HG03378 (cell line): ENCODE measurements around the gene HMGXB3.
A peak's percentile ranks its signal among the peaks of the same experiment; 100 is the strongest.

Experiments
- ATAC-seq: cut with Tn5 transposase; IDR thresholded peaks from one replicate; pipeline ENCODE4 v1.9.1; 2021; ENCODE audit warnings: mild to moderate bottlenecking, moderate library complexity; ENCODE audit not compliant: unreplicated experiment

Gene HMGXB3, protein sequence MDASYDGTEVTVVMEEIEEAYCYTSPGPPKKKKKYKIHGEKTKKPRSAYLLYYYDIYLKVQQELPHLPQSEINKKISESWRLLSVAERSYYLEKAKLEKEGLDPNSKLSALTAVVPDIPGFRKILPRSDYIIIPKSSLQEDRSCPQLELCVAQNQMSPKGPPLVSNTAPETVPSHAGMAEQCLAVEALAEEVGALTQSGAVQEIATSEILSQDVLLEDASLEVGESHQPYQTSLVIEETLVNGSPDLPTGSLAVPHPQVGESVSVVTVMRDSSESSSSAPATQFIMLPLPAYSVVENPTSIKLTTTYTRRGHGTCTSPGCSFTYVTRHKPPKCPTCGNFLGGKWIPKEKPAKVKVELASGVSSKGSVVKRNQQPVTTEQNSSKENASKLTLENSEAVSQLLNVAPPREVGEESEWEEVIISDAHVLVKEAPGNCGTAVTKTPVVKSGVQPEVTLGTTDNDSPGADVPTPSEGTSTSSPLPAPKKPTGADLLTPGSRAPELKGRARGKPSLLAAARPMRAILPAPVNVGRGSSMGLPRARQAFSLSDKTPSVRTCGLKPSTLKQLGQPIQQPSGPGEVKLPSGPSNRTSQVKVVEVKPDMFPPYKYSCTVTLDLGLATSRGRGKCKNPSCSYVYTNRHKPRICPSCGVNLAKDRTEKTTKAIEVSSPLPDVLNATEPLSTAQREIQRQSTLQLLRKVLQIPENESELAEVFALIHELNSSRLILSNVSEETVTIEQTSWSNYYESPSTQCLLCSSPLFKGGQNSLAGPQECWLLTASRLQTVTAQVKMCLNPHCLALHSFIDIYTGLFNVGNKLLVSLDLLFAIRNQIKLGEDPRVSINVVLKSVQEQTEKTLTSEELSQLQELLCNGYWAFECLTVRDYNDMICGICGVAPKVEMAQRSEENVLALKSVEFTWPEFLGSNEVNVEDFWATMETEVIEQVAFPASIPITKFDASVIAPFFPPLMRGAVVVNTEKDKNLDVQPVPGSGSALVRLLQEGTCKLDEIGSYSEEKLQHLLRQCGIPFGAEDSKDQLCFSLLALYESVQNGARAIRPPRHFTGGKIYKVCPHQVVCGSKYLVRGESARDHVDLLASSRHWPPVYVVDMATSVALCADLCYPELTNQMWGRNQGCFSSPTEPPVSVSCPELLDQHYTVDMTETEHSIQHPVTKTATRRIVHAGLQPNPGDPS (N-terminal part only)

DNA sequence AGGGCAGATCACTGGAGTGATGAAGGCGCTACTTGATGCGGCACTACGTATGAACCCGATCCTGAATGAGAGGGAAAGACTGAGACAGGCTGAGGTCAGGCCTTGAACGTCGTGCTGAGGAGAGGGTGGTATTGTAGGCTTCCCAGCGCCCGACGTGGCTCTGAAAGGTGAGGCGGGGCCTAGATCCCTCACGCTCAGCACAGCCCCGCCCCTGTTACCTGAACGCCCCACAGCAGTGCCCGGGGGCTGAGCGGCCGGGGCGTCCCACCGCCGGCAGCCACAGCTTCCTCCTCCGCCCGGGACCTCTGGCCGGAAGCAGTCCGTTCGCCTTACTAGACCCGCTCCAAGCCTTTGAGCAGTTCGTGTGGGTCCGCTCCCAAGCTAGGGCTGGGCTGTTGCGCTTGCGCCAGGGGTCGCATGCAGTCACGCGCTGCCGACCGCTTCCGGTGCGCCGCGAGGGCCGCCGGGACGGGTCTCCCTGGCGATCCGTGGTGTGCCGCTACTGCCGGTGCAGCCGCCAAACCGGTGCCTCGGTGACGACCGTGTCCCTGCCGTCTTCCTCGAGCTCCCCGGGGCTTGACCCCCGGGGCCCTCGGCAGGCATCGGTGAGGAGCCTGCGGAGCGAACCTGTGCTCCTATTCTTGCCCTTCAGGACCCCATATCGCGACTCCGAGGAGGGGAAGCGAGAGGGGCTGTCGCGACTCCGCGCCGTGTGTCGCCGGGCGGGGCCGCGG lies at the start of gene HMGXB3, which contains the start of gene TIGD6:
Gene HMGXB3 (plus strand): TSS at position 484 of the 734 bp plus-strand sequence. CDS start 4,114 bp downstream, outside the sequence.
Gene TIGD6 (minus strand): TSS at position 399 of the 734 bp plus-strand sequence. CDS start 4,306 bp downstream, outside the sequence.
- ATAC-seq: peak; percentile 79

DNA sequence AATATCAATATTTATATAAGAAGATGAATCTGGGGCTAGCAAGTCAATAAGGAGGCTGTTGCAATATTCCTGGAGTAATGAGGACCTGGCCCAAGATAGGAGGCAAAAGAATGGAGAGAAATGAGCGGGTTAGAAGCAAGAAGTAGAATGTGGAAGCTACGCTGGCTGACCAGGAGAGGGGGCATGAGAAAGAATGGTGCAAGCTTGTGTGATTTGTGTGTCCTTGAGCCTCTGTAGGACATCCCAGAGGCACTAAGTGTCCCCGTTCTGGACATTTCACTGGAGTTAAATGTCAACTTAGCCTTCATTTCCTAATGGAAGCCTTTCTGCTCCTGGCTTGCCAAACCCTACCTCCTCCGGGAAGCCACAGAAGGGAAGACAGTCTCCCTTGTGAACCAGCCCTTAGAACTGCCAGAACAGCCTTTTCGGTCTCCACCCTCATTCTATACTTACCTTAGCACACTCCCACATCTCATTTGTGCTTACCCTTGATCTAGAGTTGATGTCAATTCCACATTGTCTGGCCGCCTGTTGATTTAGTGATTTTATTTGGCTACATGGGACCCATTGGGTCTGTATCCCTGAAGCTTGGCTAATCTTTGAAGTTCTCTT lies 49.3 kb upstream of the HMGXB3 start:
- ATAC-seq: no peak

DNA sequence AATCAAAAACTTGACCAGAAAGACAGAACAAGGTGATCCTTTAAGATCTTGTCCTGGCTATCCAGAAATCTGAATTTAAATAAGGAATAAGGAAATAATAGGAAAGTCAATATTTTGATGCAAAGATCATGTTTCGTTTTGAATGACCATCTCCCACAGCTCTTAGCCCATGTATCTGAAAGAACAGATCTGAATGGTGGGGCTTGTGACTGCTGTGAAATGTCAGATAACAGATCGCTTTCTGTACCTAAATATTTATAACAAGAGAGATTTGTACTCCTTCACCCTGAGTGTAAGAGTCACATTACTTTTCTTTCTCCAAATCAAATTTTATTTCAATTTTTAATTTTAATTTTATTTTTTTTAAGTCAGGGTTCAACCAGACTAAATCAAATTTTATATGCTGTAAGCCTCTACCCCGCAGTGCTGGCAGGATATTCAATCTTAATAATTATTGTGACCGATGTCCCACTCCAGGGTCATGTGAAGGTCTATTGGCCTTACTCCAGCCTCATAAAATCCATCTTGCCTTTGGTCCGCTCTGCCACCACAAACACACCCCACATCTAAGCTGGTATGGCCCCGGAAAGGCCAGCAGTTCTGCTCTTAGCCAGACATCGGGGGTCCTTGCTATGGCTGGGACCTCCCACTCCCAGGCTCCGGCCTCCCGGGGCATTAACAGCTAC lies 47.0 kb upstream of the HMGXB3 start:
- no peak for ATAC-seq

DNA sequence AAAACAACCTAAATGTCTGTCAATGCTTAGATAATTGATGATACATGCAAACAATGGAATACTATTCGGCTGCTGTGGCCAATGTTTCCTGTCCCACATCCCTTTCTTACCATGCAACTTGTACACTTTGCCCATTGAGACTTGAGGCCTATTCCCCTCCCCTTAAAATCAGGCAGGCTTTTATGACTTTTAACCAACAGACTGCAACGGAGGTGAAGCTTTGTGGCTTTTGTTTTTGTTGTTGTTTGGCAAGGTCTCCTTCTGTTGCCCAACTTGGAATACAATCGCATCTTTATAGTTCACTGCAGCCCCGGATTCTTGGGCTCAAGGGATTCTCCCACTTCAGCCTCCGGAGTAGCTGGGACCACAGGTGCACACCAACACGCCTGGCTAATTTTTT lies 45.7 kb upstream of the HMGXB3 start:
- ATAC-seq: no peak

DNA sequence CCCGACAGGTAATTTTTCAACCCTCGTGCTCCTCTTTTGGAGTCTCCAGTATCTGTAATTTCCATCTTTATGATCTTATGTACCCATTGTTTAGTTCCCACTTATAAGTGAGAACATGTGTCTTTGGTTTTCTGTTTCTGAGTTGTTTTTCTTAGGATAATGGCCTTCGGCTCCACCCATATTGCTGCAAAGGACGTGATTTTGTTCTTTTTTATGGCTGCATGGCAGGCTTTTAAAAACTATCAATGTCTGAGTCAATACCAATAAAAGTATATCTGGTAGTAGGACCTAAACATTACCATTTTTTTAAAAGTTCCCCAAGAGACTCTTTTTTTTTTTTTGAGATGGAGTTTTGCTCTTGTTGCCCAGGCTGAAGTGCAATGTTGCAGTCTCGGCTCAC lies 43.9 kb upstream of the HMGXB3 start:
- ATAC-seq: no peak

DNA sequence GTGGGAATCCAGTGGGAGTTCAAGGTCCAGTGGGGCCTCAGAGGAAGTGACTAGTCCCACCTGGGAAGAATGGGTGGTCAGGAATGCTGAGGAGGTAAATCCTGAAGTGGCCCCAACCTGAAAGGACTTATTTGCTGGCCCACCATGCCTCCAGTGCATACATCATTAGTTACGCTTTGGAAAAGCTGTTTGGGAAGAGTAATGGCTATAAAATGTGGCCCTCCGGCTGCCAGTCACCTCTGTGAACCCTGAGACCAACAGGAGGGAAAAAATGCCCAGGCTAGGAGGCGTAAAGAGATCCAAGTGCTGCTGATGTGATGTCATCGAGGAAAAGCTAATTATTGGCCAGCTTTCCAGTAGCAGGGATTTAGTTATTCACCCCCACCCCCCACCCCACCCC lies 42.7 kb upstream of the HMGXB3 start:
- ATAC-seq: no peak

DNA sequence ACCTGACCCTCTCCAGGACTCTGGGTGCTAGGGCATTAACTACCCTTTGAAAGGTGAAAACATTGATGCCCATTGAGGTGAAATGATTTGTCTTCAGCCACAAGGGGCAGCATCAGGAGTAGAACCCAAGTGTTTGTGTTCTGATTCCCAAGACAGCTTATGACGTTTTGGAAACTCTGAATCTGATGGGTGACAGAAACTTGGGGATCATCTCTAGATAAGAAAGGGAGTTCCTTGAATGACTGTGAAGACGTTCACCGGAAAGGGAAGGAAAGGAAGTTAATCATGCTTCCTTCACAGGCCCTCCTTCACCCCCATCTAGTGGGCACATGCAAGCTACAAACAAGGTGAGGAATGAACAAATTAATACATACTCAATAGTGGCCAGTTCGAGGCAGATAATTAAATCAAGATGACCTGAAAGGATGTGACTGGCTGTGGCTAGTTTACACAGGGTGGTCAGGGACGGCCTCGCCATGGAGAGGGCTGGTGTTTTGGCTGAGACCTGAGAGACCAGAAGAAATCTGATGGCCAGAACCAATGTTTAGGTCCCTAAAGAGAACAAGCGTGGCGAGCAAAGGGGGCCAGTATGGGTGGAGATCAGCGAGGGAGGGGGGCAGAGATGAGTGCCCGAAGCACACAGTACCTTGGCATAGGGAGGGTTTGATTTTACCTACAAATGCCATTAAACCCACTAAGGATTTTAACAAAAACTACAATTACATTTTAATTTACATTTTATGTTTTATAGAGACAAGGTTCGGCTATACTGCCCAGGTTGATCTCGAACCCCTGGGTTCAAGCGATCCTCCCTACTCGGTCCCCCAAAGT lies 40.9 kb upstream of the HMGXB3 start:
- ATAC-seq: peak; percentile 28

DNA sequence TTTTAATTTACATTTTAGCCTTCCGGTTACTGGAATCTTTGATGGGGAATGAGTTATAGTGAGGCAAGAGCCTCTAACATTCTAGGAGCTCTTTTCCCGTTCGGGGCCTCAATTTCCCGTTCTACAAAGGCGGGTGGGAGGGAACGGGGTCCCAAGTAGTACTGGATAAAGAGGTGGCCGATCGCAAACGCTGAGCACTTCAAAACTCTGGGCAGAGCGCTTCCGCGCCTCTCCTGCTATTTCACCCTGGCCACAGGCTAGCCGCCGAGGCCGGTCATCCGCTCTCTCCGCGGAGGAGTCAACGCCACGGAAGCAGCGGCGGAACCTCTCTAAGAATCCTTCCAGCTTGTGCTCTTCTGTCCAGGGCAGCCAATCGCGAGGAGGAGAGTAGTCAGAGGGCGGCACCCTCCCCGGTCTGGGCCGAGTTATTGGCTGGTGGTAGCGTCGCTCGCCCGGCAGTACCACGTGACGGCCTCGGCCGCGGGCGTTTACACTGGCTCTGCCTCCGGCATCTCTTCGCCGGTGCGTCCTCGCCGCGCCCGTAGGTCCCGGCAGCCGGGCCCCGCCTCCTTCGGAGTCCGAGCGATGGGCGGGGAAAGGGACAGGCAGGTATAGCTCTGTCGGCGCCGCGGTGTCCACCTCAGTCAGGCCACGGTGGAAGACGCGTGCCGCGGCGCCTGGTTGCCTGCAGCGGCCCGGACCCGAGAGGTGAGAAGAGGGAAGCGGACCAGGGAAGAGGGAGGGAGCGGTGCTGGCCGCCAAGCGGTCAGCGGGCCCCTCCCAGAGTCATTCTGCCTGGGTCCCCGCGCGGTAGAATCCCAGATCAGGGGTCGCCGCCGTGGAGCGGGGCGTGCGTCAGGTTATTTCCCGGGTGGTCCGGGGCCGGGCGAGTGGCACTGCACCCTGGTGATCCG lies 40.0 kb upstream of the HMGXB3 start, which contains the start of gene SLC26A2:
Gene SLC26A2 (plus strand): TSS at position 487 of the 914 bp plus-strand sequence. CDS start 16,895 bp downstream, outside the sequence.
- peak; percentile 97 for ATAC-seq

DNA sequence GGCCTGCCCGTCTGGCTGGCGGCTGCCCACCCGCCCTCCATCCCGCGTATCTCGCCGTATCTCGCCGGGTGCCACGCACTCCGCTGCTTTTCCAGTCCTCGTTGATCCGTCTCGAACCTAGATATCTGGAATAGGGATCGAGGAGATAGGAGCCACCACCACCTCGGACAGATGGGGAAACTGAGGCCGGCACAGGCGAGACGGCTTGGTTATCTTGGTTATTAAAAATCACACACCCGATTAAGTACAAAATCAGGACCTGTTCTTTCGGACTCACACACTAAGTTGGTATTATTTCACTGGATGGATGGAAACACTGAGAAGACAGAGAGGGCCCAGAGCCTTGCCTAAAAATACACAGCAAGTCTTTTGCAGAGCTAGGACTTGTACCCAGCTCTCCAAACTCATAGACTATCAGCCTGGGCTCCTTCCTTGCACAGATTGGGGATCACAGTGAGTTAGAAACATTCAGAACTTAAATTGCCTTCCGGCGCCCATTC lies 39.3 kb upstream of the HMGXB3 start:
- ATAC-seq: no peak

DNA sequence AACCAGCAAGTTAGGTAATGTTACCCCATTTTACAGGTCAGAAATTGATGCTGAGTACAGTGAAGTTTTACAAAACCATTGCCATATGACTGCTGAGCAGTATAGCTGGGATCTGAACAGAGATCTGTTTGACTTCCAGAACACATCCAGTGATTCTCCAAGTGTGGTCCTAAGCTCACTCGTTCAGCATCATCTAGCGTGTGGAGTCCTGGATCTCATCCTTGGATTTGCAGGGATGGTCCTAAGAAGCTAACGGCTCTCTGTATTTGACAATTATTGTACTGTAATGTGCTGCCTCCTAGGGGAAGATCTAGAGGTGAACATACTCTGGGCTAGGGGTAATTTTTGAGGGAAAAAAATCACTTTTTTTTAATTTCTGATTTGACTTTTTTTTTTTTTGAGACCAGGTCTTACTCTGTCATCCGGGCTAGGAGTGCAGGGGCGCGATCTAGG lies 38.6 kb upstream of the HMGXB3 start:
- ATAC-seq: no peak

DNA sequence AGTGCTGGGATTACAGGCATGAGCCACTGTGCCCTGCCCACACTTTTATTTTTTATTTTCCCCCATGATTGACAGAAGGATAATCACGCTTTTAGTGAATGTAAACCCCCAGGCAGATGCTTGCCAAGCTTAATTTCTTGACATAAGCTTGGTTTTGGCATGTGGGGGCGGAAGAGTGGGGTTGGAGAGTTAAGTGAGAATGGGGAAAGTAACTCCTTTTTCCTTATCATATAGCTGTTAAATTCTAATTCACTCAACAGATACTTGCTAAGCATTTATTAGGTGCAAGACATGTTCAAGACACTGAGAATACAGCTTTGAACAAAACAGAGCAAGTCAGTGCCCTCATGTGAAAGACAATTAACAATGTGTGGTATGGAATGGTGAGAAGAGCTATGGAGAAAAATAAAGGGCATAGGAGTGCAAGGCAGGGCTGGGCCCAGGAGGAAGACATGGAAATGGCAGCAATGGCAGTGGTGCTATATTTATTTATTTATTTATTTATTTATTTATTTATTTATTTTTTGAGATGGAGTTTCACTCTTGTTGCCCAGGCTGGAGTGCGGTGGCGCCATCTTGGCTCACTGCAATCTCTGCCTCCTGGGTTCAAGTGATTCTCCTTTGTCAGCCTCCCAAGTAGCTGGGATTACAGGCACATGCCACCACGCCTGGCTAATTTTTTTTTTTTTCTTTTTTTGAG lies 37.8 kb upstream of the HMGXB3 start:
- no peak for ATAC-seq

DNA sequence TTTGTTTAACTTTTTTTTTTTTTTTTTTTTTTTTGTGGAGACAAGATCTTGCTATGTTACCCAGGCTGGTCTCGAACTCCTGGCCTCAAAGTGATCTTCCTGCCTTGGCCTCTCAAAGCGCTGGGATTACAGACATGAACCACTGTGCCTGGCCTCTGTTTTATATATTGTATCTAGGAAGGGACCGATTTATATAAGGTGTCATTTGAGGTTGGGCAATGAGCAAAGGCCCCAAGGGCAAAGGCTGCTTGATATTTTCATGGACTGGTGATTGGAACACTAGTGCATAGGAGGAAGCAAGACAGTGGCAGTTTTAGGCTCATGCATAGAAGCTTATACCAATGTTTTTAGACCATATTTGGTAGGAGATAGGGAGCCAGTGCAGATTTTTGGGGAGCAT lies 36.8 kb upstream of the HMGXB3 start:
- ATAC-seq: no peak

DNA sequence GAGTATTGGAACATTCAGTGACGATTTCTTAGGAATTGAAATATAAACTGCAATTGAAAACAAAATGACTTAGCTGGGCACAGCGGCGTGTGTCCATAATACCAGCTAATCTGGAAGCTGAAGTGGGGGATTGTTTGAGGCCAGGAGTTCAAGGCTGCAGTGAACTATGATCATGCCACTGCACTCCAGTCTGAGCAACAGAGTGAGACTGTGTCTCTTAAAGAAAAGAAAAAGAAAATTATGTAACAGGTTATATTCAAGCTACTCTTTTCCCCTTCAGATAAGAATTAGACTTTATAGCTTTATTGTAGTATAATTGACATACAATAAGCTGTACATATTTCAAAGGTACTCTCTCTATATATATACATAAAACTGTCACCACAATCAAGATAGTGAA lies 33.6 kb upstream of the HMGXB3 start:
- ATAC-seq: no peak

DNA sequence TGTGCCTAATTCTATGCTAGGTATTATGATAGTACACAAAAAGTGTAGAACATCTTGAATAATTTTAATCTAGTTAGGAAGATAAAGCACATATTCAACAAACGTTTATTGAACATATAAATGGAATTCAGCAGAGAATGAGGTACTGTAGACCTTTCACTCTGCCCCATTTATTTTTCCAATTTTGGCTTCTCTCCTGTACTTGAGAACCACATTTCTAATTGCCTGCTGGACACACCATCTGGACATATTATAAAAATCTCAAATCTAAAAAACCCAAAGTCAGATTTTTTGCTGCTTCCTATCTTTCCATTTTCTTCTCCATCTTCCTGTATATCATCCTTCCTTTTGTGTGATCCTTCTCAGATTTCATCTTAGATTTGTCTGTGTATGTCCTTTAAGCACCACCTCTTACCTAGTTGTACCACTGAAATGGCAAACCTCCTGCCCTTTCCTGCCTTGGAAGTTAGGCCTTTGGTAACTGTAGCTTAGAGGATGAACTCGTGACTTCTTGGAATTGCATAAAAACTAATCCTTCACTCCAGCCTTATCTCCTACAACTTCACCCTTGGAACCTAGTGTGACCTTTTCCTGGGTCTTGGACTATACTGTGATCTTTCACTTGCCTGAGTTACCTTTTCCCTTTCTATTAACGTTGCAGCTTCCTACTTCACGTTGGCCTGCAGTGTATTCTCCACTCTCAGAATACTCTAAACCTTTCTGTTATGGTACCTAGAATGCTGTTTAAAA lies 31.2 kb upstream of the HMGXB3 start:
- no peak for ATAC-seq

DNA sequence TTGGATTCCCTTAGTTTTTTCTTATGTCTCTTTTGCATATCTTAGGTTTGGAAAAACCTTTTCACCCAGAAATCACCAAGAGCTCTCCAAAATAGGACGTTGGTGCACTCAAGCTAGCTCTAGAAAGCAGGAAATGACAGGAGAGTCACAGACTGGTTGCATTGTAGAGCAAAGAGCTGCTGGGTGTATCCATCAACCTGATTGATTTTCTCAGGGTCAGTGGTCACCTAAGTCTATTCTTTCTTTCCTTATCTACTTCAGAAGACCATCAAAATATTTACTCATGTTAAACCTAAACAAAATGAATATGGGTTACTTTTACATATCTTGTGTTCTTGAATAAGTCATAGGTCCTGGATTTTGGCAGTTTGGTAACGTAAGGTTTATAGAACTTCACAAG lies 25.1 kb upstream of the HMGXB3 start:
- ATAC-seq: no peak

DNA sequence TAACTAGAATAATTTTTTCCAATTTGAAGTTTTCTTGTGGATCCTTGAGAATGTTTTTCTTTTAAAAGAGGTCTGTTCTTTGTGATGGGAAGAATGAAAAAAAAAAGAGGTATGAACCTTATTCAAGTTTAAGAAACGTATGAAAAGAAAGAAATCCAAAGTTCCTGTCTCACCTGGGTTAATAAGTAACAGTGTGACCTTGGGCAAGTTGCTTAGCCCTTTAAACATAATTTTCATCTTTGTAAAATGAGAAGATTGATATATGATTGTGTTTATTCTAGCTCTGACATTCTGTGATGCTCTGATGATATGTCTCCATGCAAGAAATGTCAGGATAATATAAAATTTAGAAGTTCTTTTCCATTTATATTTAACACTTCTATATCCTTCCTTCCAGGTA lies 20.6 kb upstream of the HMGXB3 start:
- no peak for ATAC-seq
